ENCODE measurements around the gene GATA1. TPM values are rescaled to one million over a fixed set of nuclear protein-coding genes. Genes with fewer than 3 reads are reported as not detected.

The GATA1 gene
- total RNA-seq, 2 experiments from 2014 or later = not detected

DNA sequence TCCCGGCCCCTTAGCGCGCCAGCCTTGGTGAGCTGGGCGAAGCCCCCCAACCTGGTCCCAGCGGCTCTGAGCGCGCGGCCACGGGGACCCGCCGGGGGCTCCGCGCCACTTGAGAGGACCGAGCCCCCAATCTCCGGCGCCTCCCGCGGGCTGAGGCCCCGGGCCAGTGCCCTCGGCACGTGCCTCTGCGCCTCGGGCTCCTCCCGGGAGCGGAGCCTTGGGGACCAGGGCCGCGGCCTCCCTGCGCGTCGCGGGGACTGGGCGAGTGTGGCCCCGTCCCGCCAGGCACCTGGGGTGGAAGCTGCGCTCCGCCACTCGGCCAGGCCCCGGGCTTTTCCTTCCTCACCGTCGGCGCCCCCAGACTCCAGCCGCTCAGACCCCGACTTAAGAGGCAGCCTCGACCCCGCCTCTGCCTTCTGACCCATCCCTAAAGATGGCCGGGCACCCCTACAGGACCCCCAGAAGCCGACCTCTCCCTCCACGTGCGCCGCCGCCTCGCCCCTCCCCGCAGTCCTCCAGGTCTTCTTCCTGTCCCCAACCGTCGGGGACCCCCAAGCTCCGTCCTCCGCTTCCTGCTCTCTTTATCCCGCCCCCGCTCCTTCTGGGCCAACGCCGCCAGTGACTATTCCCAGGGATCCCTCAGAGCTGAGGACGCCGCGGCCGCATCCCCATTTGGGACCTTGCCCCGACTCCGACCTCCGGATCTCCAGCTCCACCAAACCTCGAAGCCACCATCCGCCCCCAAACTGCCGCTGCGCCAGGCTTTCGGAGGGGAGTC is 40.7 kb downstream of the GATA1 start:
- intact Hi-C loops (cut with DNase I, micrococcal nuclease) = no loop called here
- peaks cover 33% of the 10 kb centered on the region for H3K27me3 Mint-ChIP-seq
- H3K4me1 ChIP-seq (ENCODE audit: insufficient read depth, low read length) = peaks cover 19% of the 10 kb centered on the region
- H3K4me1 Mint-ChIP-seq (ENCODE audit: low read depth) = peaks cover 4% of the 10 kb centered on the region
- no peak overlapping the region for H3K4me3 ChIP-seq (ENCODE audit: low read length)
- H3K27me3 ChIP-seq (ENCODE audit: control insufficient read depth in 1 of 2, insufficient read depth in 2 of 2, low read length in 2 of 2) = peaks cover 16 to 41% of the 10 kb centered on the region in 2 experiments
- DNase-seq (no peak), ATAC-seq (ENCODE audit: poor library complexity) (no peak)
- peaks cover 10% of the 10 kb centered on the region for H3K36me3 Mint-ChIP-seq (ENCODE audit: low read depth)
- H3K36me3 ChIP-seq (ENCODE audit: insufficient read depth, low read length) = peaks cover 4% of the 10 kb centered on the region
- ChIA-PET CTCF (no interaction called here), POLR2A (no interaction called here)
- H3K27ac Mint-ChIP-seq = no peak overlapping the region
- H3K9me3 ChIP-seq (ENCODE audit: control insufficient read depth in 1 of 2, insufficient read depth in 1 of 2, low read length in 2 of 2) = peaks cover 0 to 4% of the 10 kb centered on the region in 2 experiments
- TF ChIP-seq, protein P1, sequence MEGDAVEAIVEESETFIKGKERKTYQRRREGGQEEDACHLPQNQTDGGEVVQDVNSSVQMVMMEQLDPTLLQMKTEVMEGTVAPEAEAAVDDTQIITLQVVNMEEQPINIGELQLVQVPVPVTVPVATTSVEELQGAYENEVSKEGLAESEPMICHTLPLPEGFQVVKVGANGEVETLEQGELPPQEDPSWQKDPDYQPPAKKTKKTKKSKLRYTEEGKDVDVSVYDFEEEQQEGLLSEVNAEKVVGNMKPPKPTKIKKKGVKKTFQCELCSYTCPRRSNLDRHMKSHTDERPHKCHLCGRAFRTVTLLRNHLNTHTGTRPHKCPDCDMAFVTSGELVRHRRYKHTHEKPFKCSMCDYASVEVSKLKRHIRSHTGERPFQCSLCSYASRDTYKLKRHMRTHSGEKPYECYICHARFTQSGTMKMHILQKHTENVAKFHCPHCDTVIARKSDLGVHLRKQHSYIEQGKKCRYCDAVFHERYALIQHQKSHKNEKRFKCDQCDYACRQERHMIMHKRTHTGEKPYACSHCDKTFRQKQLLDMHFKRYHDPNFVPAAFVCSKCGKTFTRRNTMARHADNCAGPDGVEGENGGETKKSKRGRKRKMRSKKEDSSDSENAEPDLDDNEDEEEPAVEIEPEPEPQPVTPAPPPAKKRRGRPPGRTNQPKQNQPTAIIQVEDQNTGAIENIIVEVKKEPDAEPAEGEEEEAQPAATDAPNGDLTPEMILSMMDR (IDR thresholded peaks at IDR 0.05) = no peak
- H3K4me3 Mint-ChIP-seq = peak overlapping the region; percentile 45
- no peaks in the 10 kb centered on the region for H3K9me3 Mint-ChIP-seq
- no peak overlapping the region for H3K27ac ChIP-seq (ENCODE audit: low read depth in 1 of 2, low read length in 2 of 2)

DNA sequence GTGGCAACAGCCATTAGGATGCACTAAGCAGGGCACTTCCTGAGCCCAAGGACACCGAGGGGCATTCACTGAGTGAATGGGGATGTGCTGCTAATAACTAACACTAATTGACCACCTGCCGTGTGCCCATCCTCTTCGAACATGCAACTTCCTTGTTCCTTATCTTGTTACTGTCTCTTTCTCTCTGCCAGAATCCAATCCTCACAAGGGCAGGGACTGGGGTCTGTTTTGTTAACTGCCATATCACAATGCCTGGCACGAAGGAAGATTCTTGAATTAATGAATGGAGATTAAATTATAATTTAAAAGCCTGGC is 41.2 kb downstream of the GATA1 start:
- Mint-ChIP-seq H3K27ac (no peak overlapping the region), H3K27me3 (peaks cover 37% of the 10 kb centered on the region), H3K9me3 (no peaks in the 10 kb centered on the region), H3K36me3 (ENCODE audit: low read depth) (peaks cover 6% of the 10 kb centered on the region), H3K4me1 (ENCODE audit: low read depth) (peaks cover 4% of the 10 kb centered on the region), H3K4me3 (peak overlapping the region; percentile 45)
- CTCF ChIA-PET = no interaction called here
- H3K4me1 ChIP-seq (ENCODE audit: insufficient read depth, low read length) = peaks cover 19% of the 10 kb centered on the region
- ATAC-seq (ENCODE audit: poor library complexity) (no peak), DNase-seq (no peak)
- peaks cover 16 to 47% of the 10 kb centered on the region in 2 experiments for H3K27me3 ChIP-seq (ENCODE audit: control insufficient read depth in 1 of 2, insufficient read depth in 2 of 2, low read length in 2 of 2)
- H3K36me3 ChIP-seq (ENCODE audit: insufficient read depth, low read length) = peaks cover 4% of the 10 kb centered on the region
- H3K27ac ChIP-seq (ENCODE audit: low read depth in 1 of 2, low read length in 2 of 2) = no peak overlapping the region
- POLR2A ChIA-PET = no interaction called here
- H3K9me3 ChIP-seq (ENCODE audit: control insufficient read depth in 1 of 2, insufficient read depth in 1 of 2, low read length in 2 of 2) = peaks cover 0 to 4% of the 10 kb centered on the region in 2 experiments
- intact Hi-C loops (cut with DNase I, micrococcal nuclease) = no loop called here
- no peak overlapping the region for H3K4me3 ChIP-seq (ENCODE audit: low read length)
- TF ChIP-seq, protein P1 (IDR thresholded peaks at IDR 0.05) = no peak

DNA sequence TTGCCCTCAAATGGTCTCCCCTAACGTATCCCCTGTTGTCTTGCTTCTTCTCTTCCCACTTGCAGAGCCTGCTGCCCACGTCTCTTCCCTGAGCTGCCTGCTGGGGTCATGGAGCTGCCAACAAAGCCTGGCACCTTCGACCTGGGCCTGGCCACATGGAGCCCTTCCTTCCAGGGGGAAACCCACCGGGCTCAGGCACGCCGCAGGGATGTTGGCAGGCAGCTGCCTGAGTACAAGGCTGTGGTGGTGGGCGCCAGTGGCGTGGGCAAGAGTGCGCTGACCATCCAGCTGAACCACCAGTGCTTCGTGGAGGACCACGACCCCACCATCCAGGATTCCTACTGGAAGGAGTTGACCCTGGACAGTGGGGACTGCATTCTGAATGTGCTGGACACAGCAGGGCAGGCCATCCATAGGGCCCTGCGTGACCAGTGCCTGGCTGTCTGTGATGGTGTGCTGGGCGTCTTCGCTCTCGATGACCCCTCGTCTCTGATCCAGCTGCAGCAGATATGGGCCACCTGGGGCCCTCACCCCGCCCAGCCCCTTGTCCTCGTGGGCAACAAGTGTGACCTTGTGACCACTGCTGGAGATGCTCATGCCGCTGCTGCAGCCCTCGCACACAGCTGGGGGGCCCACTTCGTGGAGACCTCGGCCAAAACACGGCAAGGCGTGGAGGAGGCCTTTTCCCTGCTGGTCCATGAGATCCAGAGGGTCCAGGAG is 42.8 kb downstream of the GATA1 start:
- no peak for DNase-seq
- intact Hi-C loops (cut with DNase I, micrococcal nuclease) = no loop called here
- H3K27me3 Mint-ChIP-seq = peaks cover 53% of the 10 kb centered on the region

More for the DNA sequence above, 42.8 kb downstream of the GATA1 start:
- Histone ChIP-seq H3K4me3 (ENCODE audit: low read length) (no peak overlapping the region), H3K4me1 (ENCODE audit: insufficient read depth, low read length) (peaks cover 21% of the 10 kb centered on the region), H3K27me3 (ENCODE audit: control insufficient read depth in 1 of 2, insufficient read depth in 2 of 2, low read length in 2 of 2) (peaks cover 16 to 50% of the 10 kb centered on the region in 2 experiments), H3K36me3 (ENCODE audit: insufficient read depth, low read length) (peaks cover 4% of the 10 kb centered on the region), H3K27ac (ENCODE audit: low read depth in 1 of 2, low read length in 2 of 2) (no peak overlapping the region), H3K9me3 (ENCODE audit: control insufficient read depth in 1 of 2, insufficient read depth in 1 of 2, low read length in 2 of 2) (peaks cover 0 to 4% of the 10 kb centered on the region in 2 experiments)
- ATAC-seq (ENCODE audit: poor library complexity) = no peak
- Mint-ChIP-seq H3K27ac (no peak overlapping the region), H3K36me3 (ENCODE audit: low read depth) (no peaks in the 10 kb centered on the region), H3K9me3 (no peaks in the 10 kb centered on the region), H3K4me3 (no peak overlapping the region), H3K4me1 (ENCODE audit: low read depth) (peaks cover 13% of the 10 kb centered on the region)
- ChIA-PET POLR2A (no interaction called here), CTCF (no interaction called here)
- TF ChIP-seq, protein P1 (IDR thresholded peaks at IDR 0.05) = no peak
